H1 (cell line): ENCODE data around the gene OS9. TPM values are rescaled to one million over a fixed set of nuclear protein-coding genes. Genes with fewer than 3 reads are reported as not detected.

ENCODE experiments used
- CTCF ChIA-PET: fragments of 300-600 bp; sonication (Branson Sonifier 250); formaldehyde crosslinking; loops from one replicate; lab custom pipeline; 2021; ENCODE audit not compliant: partially characterized antibody; lab: Charles Lee
- POLR2A ChIA-PET: fragments of 300-600 bp; sonication (Branson Sonifier 250); formaldehyde crosslinking; loops from one replicate; lab custom pipeline; 2021; ENCODE audit warnings: inconsistent platforms; ENCODE audit not compliant: partially characterized antibody; lab: Charles Lee
- DNase-seq, 2 experiments: peaks; one replicate each; pipeline versions ENCODE4 v3.0.0 to v3.0.0-alpha.2; 2010 to 2022; ENCODE audit warnings: low spot score in 2 of 2, low read depth in 1 of 2, mixed read lengths in 1 of 2
- FAIRE-seq: peaks from 2 replicates; lab custom pipeline; 2011; peaks lifted over from hg19 to GRCh38; lab: Jason Lieb, UNC
- H2AFZ ChIP-seq: 2 replicates; pipeline ENCODE4 v1.8.1; 2012; ENCODE audit warnings: low read length, inconsistent platforms
- H2AK5ac ChIP-seq: 2 replicates; pipeline ENCODE4 v1.6.1; 2013; ENCODE audit warnings: low read depth, low read length
- H2BK120ac ChIP-seq: replicated peaks from 2 replicates; pipeline ENCODE3; 2013; ENCODE audit warnings: low read depth, low read length, inconsistent platforms
- H2BK12ac ChIP-seq: 2 replicates; pipeline ENCODE4 v1.6.1; 2013; ENCODE audit warnings: low read depth, low read length
- H2BK15ac ChIP-seq: 2 replicates; pipeline ENCODE4 v1.6.1; 2013; ENCODE audit warnings: low read length
- H2BK20ac ChIP-seq: 2 replicates; pipeline ENCODE4 v1.6.1; 2013; ENCODE audit warnings: low read length
- H2BK5ac ChIP-seq: 2 replicates; pipeline ENCODE4 v1.6.1; 2013; ENCODE audit warnings: low read depth, low read length
- H3K14ac ChIP-seq: 2 replicates; pipeline ENCODE4 v1.6.1; 2013; ENCODE audit warnings: inconsistent platforms; ENCODE audit not compliant: insufficient read length
- H3K18ac ChIP-seq: 2 replicates; pipeline ENCODE4 v1.6.1; 2013; ENCODE audit warnings: low read length; ENCODE audit errors: extremely low read depth
- H3K23ac ChIP-seq: 2 replicates; pipeline ENCODE4 v1.6.1; 2013; ENCODE audit warnings: inconsistent platforms; ENCODE audit not compliant: insufficient read length
- H3K23me2 ChIP-seq: 2 replicates; pipeline ENCODE4 v1.6.1; 2013; ENCODE audit warnings: low read depth, low read length
- H3K27ac ChIP-seq: 2 replicates; pipeline ENCODE4 v1.6.1; 2011; ENCODE audit warnings: low read depth, low read length, inconsistent platforms
- H3K27me3 ChIP-seq, 4 experiments: replicated peaks in 1 of 4; 1 replicate in 1 of 4; 2 replicates in 3 of 4; pipeline versions ENCODE4 v1.6.1 to v1.8.1; 2011 to 2013; ENCODE audit warnings: low read length in 3 of 4, mild to moderate bottlenecking in 3 of 4, inconsistent platforms in 2 of 4, mixed read lengths in 2 of 4, moderate library complexity in 1 of 4; ENCODE audit not compliant: control insufficient read depth in 3 of 4, insufficient read depth in 3 of 4; ENCODE audit errors: extremely low read depth in 1 of 4
- H3K36me3 ChIP-seq, 4 experiments: 2 replicates each; pipeline versions ENCODE4 v1.6.1 to v1.8.1; 2011 to 2013; ENCODE audit warnings: mild to moderate bottlenecking in 4 of 4, low read length in 3 of 4, moderate library complexity in 2 of 4, control low read depth in 1 of 4, inconsistent platforms in 1 of 4; ENCODE audit not compliant: insufficient read depth in 4 of 4, control insufficient read depth in 2 of 4
- H3K4ac ChIP-seq: replicated peaks from 2 replicates; pipeline ENCODE3; 2013; ENCODE audit warnings: low read length, low read depth, mixed read lengths, inconsistent platforms; ENCODE audit not compliant: insufficient read length
- H3K4me1 ChIP-seq, 4 experiments: replicated peaks in 1 of 4; 1 replicate in 1 of 4; 2 replicates in 3 of 4; pipeline versions ENCODE4 v1.6.1 to v1.8.1; 2011 to 2013; ENCODE audit warnings: low read length in 3 of 4, inconsistent platforms in 2 of 4, mixed read lengths in 1 of 4; ENCODE audit not compliant: insufficient read depth in 4 of 4, control insufficient read depth in 3 of 4
- H3K4me2 ChIP-seq, 2 experiments: 2 replicates each; pipeline versions ENCODE4 v1.6.1 to v1.8.1; 2011 to 2013; ENCODE audit warnings: low read depth in 2 of 2, low read length in 2 of 2, control low read depth in 1 of 2, inconsistent platforms in 1 of 2, mild to moderate bottlenecking in 1 of 2; ENCODE audit not compliant: insufficient read depth in 1 of 2
- H3K4me3 ChIP-seq, 4 experiments: fragments of 200-600, 300-600 bp in 1 of 4; sonication (generic), shearing (Covaris generic), sonication (Bioruptor Twin) in 1 of 4; 2 replicates each; pipeline versions ENCODE4 v1.5.1 to v1.8.1; 2011 to 2016; ENCODE audit warnings: low read length in 4 of 4, low read depth in 3 of 4, control low read depth in 2 of 4, inconsistent platforms in 2 of 4, mild to moderate bottlenecking in 2 of 4, mixed read lengths in 1 of 4, moderate library complexity in 1 of 4; ENCODE audit not compliant: insufficient read depth in 2 of 4; ENCODE audit errors: extremely low read depth in 1 of 4
- H3K56ac ChIP-seq: replicated peaks from 2 replicates; pipeline ENCODE3; 2013; ENCODE audit warnings: low read depth, mild to moderate bottlenecking, mixed read lengths, low read length, inconsistent platforms; ENCODE audit not compliant: insufficient read length
- H3K79me1 ChIP-seq: 2 replicates; pipeline ENCODE4 v1.6.1; 2013; ENCODE audit warnings: low read depth, low read length, control low read depth
- H3K79me2 ChIP-seq, 2 experiments: 2 replicates each; pipeline versions ENCODE4 v1.6.1 to v1.8.1; 2012 to 2013; ENCODE audit warnings: low read length in 2 of 2, mild to moderate bottlenecking in 2 of 2, inconsistent platforms in 1 of 2; ENCODE audit not compliant: insufficient read depth in 2 of 2, control insufficient read depth in 1 of 2
- H3K9ac ChIP-seq, 4 experiments: replicated peaks in 1 of 4; 1 replicate in 1 of 4; 2 replicates in 3 of 4; pipeline versions ENCODE4 v1.6.1 to v1.8.1; 2011 to 2013; ENCODE audit warnings: low read depth in 3 of 4, low read length in 3 of 4, control low read depth in 2 of 4, mild to moderate bottlenecking in 2 of 4, moderate library complexity in 2 of 4, inconsistent platforms in 1 of 4; ENCODE audit errors: extremely low read depth in 1 of 4
- H3K9me3 ChIP-seq, 2 experiments: 2 replicates each; pipeline versions ENCODE4 v1.6.1 to v1.8.1; 2012 to 2013; ENCODE audit warnings: mild to moderate bottlenecking in 2 of 2, moderate library complexity in 2 of 2, control low read depth in 1 of 2, inconsistent platforms in 1 of 2, low read depth in 1 of 2, low read length in 1 of 2, mixed read lengths in 1 of 2; ENCODE audit not compliant: insufficient read depth in 2 of 2
- H4K20me1 ChIP-seq, 2 experiments: replicated peaks in 1 of 2; 2 replicates each; pipeline versions ENCODE3 to v1.8.1; 2011 to 2013; ENCODE audit warnings: inconsistent platforms in 2 of 2, low read length in 2 of 2, mild to moderate bottlenecking in 1 of 2; ENCODE audit not compliant: insufficient read depth in 2 of 2, control insufficient read depth in 1 of 2
- H4K5ac ChIP-seq: 2 replicates; pipeline ENCODE4 v1.6.1; 2013; ENCODE audit warnings: low read length, low read depth, mixed read lengths, inconsistent platforms; ENCODE audit not compliant: insufficient read length
- H4K8ac ChIP-seq: 2 replicates; pipeline ENCODE4 v1.8.0; 2013; ENCODE audit warnings: mild to moderate bottlenecking, moderate library complexity, low read length, inconsistent platforms; ENCODE audit not compliant: insufficient read depth; ENCODE audit errors: extremely low read depth
- H4K91ac ChIP-seq: replicated peaks from 2 replicates; pipeline ENCODE3; 2013; ENCODE audit warnings: low read length, mixed read lengths, inconsistent platforms; ENCODE audit not compliant: insufficient read length
- ASH2L ChIP-seq: fragments of 200-600, 300-600 bp; sonication (generic); IDR thresholded peaks from one replicate; pipeline ENCODE4 v1.7.1; 2017; ENCODE audit warnings: low read length
- ATF2 ChIP-seq: IDR thresholded peaks from 2 replicates; pipeline ENCODE4 v1.6.1; 2012; ENCODE audit warnings: low read length, inconsistent platforms
- BCL11A ChIP-seq, 2 experiments: IDR thresholded peaks; one replicate each; pipeline ENCODE4 v1.6.1; 2011; ENCODE audit warnings: low read depth in 2 of 2, low read length in 2 of 2, mild to moderate bottlenecking in 2 of 2
- HDAC6 ChIP-seq: IDR thresholded peaks from one replicate; pipeline ENCODE4 v1.7.1; 2012; ENCODE audit warnings: low read depth, mild to moderate bottlenecking, inconsistent platforms, low read length, moderate library complexity
- JUND ChIP-seq: IDR thresholded peaks from 2 replicates; pipeline ENCODE4 v1.6.1; 2011; ENCODE audit warnings: mild to moderate bottlenecking, improper control_type of control experiment, low read length
- KDM4A ChIP-seq: IDR thresholded peaks from one replicate; pipeline ENCODE4 v1.7.1; 2012; ENCODE audit warnings: low read depth, mild to moderate bottlenecking, moderate library complexity, low read length, inconsistent platforms; ENCODE audit not compliant: severe bottlenecking
- TAF1 ChIP-seq: IDR thresholded peaks from 2 replicates; pipeline ENCODE4 v1.6.1; 2011; ENCODE audit warnings: mild to moderate bottlenecking, low read depth, low read length
- WGBS, 2 experiments: shearing (Covaris generic) in 1 of 2; methylation state at CpG; one replicate each; pipeline versions ENCODE4 v1.1.6 to v1.1.7; 2013 to 2015; ENCODE audit warnings: low lambda C conversion rate in 2 of 2, mixed read lengths in 2 of 2, inconsistent platforms in 1 of 2, low coverage in 1 of 2, missing lambda C conversion rate in 1 of 2; ENCODE audit not compliant: insufficient replicate concordance in 2 of 2, insufficient coverage in 1 of 2, insufficient read length in 1 of 2; ENCODE audit errors: extremely low coverage in 1 of 2, missing lambda C conversion rate in 1 of 2; 5-methylcytosine and 5-hydroxymethylcytosine counted together
- polyA plus RNA-seq, 7 experiments: library from polyadenylated mRNA; depleted of rRNA in 3 of 7; stranded (reverse) in 5 of 7; unstranded in 2 of 7; fragments of >200 nt in 5 of 7; fragments of 200-250 nt in 2 of 7; gene quantifications; 1 replicate in 5 of 7; 2 replicates in 1 of 7; 4 replicates in 1 of 7; pipeline versions ENCODE4 v1.2.1 to v1.2.3, GENCODE V29; 2011 to 2013; ENCODE audit warnings: missing spikeins in 2 of 7, mixed read lengths in 2 of 7
- total RNA-seq: library from RNA; stranded (reverse); fragmentation: NEBNext Ultra II Directional; extraction: Animal tissue kit (Norgen Biotek cat#: 25700); gene quantifications from 2 replicates; pipeline ENCODE4 v1.2.1, GENCODE V29; 2021

Gene OS9
- total and polyA plus RNA-seq, 2 of the 8 experiments (the other 6 are each of a cell fraction or from before 2014, with no cell fraction given) = 71.0 to 108 TPM

- Histone ChIP-seq H2BK120ac (no peak overlapping the region), H3K14ac (no peak overlapping the region), H3K79me1 (no peaks in the 10 kb centered on the region; the same call in 1 of the 2 replicates), H2BK5ac (no peak overlapping the region), H2BK15ac (no peak overlapping the region), H3K4me3 (no peak overlapping the region), H4K91ac (no peak overlapping the region), H3K23me2 (peaks cover 33% of the 10 kb centered on the region), H2BK12ac (no peak overlapping the region), H3K23ac (no peak overlapping the region), H2AFZ (no peak overlapping the region), H3K18ac (no peak overlapping the region), H3K79me2 (0 out of 4 replicates have a peak, but pooled peaks cover 0 to 7% of the 10 kb centered on the region in 2 experiments), H3K56ac (no peak overlapping the region), H3K27ac (no peak overlapping the region), H3K9me3 (no peaks in the 10 kb centered on the region), H3K9ac (no peak overlapping the region), H3K27me3 (peaks cover 22 to 39% (median 37%) of the 10 kb centered on the region in 4 experiments), H3K4me1 (peaks cover 13 to 25% (median 20%) of the 10 kb centered on the region in 4 experiments), H4K20me1 (peaks cover 0 to 4% of the 10 kb centered on the region in 2 experiments), H3K36me3 (peaks cover 11 to 17% (median 14%) of the 10 kb centered on the region in 4 experiments; a peak in 7 of 8 replicates), H4K8ac (no peak overlapping the region), H3K4me2 (no peak overlapping the region; a peak in 1 of 4 replicates), H4K5ac (no peak overlapping the region), H2AK5ac (no peak overlapping the region), H3K4ac (no peak overlapping the region), H2BK20ac (no peak overlapping the region)
- WGBS, 2 experiments = 87% methylated on average over 3 of the region's 3 CpGs; no CpG with 5 or more reads in 1 of the 2 experiments
- TF ChIP-seq JUND (no peak), BCL11A (IDR thresholded peaks at IDR 0.05; ENCODE audit: low read depth in 2 of 2, low read length in 2 of 2) (no peak), ATF2 (no peak), TAF1 (no peak), ASH2L (no peak), KDM4A (no peak), HDAC6 (no peak)
- DNase-seq (no peak), FAIRE-seq (no peak)
- ChIA-PET CTCF (interaction anchor here (1.0 to 3.9 kb wide), 9 partner anchors 9 to 145 kb away, joined by 3 to 40 read pairs (median 6); partner anchors contain the start of gene TSFM), POLR2A (interaction anchor here (0.6 to 5.3 kb wide), 13 partner anchors 9 to 77 kb away, joined by 3 to 35 read pairs (median 4); partner anchors contain the start of genes CDK4, TSFM and TSPAN31)
Measured at GRCh38 chr12:57767876-57768275, 73.9 kb downstream of the OS9 start.
